ENCODE data around the gene C9orf85. TPM values are rescaled to one million over a fixed set of nuclear protein-coding genes. Genes with fewer than 3 reads are reported as not detected.
"Not testable (repeated sequence)": the region's sequence is repeated elsewhere in the genome, so short reads cannot be mapped to it uniquely, and the experiment has no call there.

Gene C9orf85
- total RNA-seq, 4 donors from 2014 or later = 12.3 to 18.4 (median 16.0) TPM

DNA sequence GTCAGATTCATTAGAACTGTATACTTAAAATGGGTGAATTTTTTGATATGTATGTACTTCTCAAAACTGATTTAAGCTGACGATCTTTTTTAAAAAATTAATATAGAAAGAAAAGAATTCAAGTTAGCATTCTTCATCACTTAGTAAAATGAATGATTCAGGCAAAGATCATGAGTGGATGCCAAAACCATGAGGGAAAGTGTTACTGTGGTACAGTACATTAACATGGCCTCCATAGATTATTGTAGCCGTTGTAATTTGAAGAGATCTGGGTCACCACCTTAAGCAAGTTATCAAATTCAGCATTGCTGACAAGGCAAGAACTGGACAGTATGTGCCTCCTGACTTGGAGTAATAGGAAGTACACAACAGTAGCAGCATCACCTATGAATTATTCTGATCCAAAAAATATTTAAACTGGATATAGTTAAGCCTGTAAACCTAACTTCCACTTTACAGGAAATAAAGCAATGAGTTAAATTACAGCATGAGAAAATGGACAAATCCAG, 29.7 kb downstream of the C9orf85 start:
- no peaks in the 10 kb centered on the region for H3K36me3 ChIP-seq
- TF ChIP-seq POLR2A (IDR thresholded peaks at IDR 0.05) = no peak
- TF ChIP-seq EP300 (IDR thresholded peaks at IDR 0.05) = no peak
- TF ChIP-seq, protein P1, sequence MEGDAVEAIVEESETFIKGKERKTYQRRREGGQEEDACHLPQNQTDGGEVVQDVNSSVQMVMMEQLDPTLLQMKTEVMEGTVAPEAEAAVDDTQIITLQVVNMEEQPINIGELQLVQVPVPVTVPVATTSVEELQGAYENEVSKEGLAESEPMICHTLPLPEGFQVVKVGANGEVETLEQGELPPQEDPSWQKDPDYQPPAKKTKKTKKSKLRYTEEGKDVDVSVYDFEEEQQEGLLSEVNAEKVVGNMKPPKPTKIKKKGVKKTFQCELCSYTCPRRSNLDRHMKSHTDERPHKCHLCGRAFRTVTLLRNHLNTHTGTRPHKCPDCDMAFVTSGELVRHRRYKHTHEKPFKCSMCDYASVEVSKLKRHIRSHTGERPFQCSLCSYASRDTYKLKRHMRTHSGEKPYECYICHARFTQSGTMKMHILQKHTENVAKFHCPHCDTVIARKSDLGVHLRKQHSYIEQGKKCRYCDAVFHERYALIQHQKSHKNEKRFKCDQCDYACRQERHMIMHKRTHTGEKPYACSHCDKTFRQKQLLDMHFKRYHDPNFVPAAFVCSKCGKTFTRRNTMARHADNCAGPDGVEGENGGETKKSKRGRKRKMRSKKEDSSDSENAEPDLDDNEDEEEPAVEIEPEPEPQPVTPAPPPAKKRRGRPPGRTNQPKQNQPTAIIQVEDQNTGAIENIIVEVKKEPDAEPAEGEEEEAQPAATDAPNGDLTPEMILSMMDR (IDR thresholded peaks at IDR 0.05) = no peak
- H3K4me3 ChIP-seq = no peak overlapping the region
- DNase-seq (ENCODE audit: low spot score in 2 of 2) = no peak
- whole genome bisulfite sequencing, 2 donors = 88 to 97% methylated on average over 2 of the region's 2 CpGs
- no peaks in the 10 kb centered on the region for H3K27me3 ChIP-seq
- H3K4me1 ChIP-seq = peaks cover 0 to 49% (median 5%) of the 10 kb centered on the region in 4 donors
- H3K9me3 ChIP-seq = no peaks in the 10 kb centered on the region
- no peak overlapping the region for H3K27ac ChIP-seq

DNA sequence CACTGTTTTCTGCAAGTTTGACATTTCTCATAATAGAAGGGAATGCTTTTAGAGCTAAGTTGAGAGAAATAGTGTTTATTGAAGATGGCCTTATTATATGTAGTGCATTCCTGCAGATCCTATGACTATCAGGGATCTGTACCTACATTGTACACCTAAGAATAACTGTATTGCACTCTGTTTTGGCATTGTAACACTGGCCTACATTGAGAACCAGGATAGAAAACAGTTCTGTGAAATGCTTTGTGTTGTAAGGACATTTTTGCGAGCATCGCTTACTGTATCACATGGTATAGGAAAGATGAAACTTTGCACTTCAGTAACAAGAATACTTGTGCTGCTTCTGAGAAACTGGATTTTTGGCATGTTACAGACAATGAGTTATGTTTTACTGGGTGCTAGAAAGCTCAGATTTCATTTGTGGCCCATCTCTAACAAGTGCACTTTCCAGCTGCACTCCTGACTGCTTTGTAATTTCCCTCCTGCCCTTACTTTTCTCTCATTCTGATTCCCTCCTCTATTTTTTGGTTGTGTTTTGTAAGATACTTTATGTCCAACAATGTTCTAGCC, 30.6 kb downstream of the C9orf85 start:
- no peak for TF ChIP-seq EP300 (IDR thresholded peaks at IDR 0.05)
- TF ChIP-seq, protein P1 (IDR thresholded peaks at IDR 0.05) = no peak
- no peak for TF ChIP-seq POLR2A (IDR thresholded peaks at IDR 0.05)
- no peaks in the 10 kb centered on the region for H3K36me3 ChIP-seq
- H3K9me3 ChIP-seq = no peaks in the 10 kb centered on the region
- no peak for DNase-seq (ENCODE audit: low spot score in 2 of 2)
- H3K4me1 ChIP-seq = peaks cover 0 to 39% (median 5%) of the 10 kb centered on the region in 4 donors
- 80 to 90% methylated on average over 2 of the region's 2 CpGs for WGBS, 2 donors
- no peak overlapping the region for H3K4me3 ChIP-seq
- H3K27ac ChIP-seq = no peak overlapping the region
- H3K27me3 ChIP-seq = no peaks in the 10 kb centered on the region

DNA sequence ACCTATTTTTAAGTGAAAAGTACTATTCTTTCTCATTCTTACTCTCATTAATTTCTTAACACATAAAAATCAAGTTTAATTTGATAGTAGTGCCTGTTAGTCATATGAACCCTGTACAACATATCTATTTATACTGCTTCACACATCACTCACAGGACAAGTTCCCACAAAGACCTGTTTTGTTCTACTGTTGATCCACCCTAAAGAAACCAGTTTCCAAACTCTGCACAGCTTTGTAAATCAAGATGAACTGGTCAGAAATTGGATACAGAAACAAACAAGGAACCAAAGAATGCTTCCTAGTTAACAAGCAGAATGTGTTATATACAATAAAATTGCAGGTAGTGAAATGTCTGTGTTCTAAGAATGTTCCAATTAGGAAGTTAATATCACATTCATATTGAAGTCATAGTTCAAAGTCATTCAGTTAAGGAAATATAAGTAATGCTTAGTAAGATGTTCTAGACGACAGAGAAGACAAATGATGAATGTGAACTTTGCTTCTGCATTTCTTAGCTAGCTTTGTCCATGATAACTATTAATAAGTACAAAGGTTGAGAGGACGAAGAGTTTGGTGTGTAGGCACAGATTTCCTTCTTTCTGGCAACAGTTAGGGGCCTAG, 33.4 kb downstream of the C9orf85 start:
- peaks cover 0 to 24% (median 5%) of the 10 kb centered on the region in 4 donors for H3K4me1 ChIP-seq
- no peak overlapping the region for H3K27ac ChIP-seq
- H3K27me3 ChIP-seq = no peaks in the 10 kb centered on the region
- 50 to 53% methylated on average over 2 of the region's 2 CpGs for WGBS, 2 donors
- peaks cover 0 to 22% (median 0%) of the 10 kb centered on the region in 3 donors for H3K36me3 ChIP-seq
- TF ChIP-seq, protein P1 (IDR thresholded peaks at IDR 0.05) = no peak
- TF ChIP-seq EP300 (IDR thresholded peaks at IDR 0.05) = no peak
- TF ChIP-seq POLR2A (IDR thresholded peaks at IDR 0.05) = no peak
- H3K9me3 ChIP-seq = no peaks in the 10 kb centered on the region
- H3K4me3 ChIP-seq = no peak overlapping the region
- DNase-seq (ENCODE audit: low spot score in 2 of 2) = no peak

DNA sequence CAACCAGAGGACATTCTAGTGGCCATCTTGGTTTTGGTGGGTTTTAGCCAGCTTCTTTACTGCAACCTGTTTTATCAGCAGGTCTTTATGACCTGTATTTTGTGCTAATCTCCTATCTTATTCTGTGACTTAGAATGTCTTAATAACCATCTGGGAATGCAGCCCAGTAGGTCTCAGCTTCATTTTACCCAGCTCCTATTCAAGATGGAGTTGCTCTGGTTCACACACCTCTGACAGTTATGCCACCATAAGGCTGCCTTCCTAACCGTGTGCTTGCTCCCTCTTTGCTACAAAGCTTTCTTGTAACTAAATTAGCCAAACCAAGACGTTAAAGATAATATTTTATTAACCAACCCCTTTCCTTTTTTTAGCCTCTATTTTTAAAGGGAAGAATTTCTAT, 43.2 kb downstream of the C9orf85 start:
- H3K36me3 ChIP-seq = peaks cover 0 to 22% (median 0%) of the 10 kb centered on the region in 3 donors
- H3K9me3 ChIP-seq; H3K27ac ChIP-seq; DNase-seq (ENCODE audit: low spot score in 2 of 2); H3K4me3 ChIP-seq; H3K4me1 ChIP-seq; H3K27me3 ChIP-seq: not testable (repeated sequence)
- 75% methylated on average over 2 of the region's 2 CpGs for WGBS, 2 donors

DNA sequence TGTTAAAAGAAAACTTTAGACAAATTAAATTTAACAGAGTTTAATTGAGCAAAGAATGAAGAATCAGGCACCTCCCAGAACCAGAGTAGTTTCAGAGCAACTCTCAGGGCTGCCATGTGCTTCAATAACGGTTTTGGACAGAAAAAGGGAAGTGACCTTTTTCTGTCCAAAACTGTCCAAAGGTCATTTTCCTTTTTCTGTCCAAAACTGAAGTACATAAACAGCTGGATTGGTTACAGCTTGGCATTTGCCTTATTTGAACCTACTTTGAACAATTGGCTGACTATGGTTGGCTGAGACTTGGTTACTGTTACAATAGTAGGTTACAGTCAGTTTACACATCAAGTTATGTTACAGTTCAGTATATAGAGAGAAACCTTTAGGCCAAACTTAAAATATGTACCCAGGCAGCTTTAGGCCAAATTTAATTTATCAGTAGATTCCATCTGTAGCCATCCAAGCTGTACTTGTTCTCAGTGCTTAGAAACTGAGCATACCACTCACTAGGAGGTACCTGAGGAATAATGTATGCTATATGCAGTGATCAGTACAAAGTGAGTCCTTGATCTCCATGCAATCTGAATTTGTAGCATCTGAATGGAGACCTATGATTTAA, 44.0 kb downstream of the C9orf85 start:
- no peak overlapping the region for H3K4me3 ChIP-seq
- TF ChIP-seq EP300 (IDR thresholded peaks at IDR 0.05) (no peak), POLR2A (IDR thresholded peaks at IDR 0.05) (no peak)
- TF ChIP-seq, protein P1 (IDR thresholded peaks at IDR 0.05) = no peak
- H3K27ac ChIP-seq = no peak overlapping the region
- H3K27me3 ChIP-seq = no peaks in the 10 kb centered on the region
- 7 to 15% methylated on average over 1 of the region's 1 CpG for WGBS, 2 donors
- no peak for DNase-seq (ENCODE audit: low spot score in 2 of 2)
- no peaks in the 10 kb centered on the region for H3K9me3 ChIP-seq
- peaks cover 0 to 5% (median 0%) of the 10 kb centered on the region in 4 donors for H3K4me1 ChIP-seq
- peaks cover 0 to 17% (median 0%) of the 10 kb centered on the region in 3 donors for H3K36me3 ChIP-seq
